Stimulated activated CD4-positive, alpha-beta T cell treated with anti-CD3 and anti-CD28 coated beads, Interleukin-4, amount 100 ng/mL, for 48 hours (primary cell): ENCODE measurements around the gene SCN10A.

Experiments
- DNase-seq, 2 donors: peaks; one replicate each; pipeline ENCODE4 v3.0.0-alpha.2; 2020; ENCODE audit warnings: low read depth in 2 of 2

Gene SCN10A

DNA sequence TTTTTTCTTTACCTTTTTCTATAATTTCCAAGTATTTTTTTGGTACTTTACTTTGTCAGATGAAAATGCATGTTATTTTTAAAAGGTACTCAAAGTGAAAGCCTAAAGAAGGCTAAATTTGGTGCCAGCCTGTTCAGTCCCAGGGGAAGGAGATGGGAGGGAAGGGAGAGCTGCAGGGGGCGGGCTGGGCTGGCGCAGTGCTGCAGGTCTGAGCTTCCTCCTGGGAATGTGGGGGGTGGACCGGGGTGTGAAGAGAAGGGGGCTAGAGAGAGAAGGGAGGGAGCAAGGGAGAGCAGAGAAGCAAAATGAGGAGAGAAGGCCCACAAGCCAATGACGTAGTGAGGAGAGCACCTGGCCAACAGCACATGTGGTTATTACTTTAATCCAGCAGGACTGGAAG, 95.6 kb downstream of the SCN10A start:
- no peak for DNase-seq

DNA sequence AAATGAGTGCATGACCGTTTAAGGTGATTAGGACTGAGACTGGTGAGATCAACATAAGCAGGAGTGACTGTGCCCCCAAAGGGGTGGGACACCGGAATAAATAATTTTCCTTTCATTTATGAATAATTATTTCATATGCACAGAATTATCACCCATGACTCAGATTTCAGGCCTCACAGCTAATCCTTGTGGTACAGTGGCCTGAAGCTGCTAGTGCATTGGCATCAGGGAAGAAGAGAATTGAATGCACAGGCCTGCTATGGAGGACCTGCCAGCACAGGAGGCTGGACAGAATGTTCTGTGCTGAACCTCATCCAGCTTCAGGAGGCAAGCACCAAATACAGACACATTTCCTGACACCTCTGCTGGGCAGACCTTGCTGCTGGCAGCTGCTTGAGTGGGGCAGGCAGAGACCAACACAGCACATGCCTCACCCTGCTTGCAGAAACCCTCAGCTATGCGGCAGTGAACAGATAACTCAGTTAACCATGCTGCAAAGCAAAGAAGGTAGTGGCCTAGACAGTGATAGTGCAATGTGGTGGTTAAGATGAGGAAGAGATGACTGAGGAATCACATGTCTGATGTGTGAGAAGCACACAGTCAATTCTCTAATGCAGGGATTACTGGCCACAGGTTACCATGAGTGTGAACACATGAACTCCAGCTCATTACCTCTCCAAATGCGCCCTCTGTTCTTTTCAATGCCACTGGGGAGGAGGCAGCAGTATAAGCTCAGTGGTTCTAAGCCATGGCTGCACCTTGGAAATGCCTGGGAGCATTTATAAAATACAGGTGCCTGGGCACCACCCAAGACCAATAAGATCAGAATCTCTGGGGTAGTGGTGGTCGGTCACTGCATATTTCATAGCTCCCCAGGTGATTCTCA, 98.4 kb downstream of the SCN10A start:
- DNase-seq, result no peak

DNA sequence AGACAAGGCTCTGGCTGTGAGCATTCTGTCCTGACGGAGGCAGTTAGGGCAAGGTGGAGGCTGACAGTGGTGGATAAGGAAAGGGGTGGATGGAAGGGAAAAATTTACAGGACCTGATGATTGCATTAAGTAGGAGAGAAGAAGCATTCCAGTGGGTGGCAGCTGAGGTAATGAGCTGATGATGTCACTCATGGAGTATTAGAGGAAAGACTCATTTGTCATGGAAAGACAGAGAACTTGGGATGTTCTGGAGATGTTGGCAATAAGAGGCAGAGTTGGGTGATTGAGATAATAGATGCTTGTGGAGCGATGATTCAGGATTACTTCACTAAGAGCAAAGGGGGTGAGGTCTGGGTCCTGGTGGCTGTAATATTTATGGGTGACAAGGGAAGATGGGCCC, 102.9 kb downstream of the SCN10A start:
- DNase-seq, result no peak

DNA sequence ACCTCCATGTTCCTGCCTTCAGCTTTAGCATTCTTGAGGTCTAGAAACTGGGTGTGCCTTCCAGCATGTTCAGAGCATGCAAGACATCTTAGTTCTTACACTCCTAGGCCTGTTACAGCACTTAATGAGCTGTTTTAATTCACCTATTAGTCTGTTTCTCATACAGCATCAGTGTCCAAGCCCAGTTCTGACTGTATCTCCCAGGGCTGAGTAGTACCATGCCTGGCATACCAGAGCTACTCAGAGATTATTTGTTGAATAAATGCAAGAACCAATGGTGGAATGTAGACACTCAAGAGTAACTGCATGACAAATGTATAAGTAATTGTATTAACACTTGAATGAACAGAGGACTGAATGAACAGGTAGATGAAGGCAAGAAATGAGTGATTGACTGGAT, 104.7 kb downstream of the SCN10A start:
- DNase-seq, result no peak

DNA sequence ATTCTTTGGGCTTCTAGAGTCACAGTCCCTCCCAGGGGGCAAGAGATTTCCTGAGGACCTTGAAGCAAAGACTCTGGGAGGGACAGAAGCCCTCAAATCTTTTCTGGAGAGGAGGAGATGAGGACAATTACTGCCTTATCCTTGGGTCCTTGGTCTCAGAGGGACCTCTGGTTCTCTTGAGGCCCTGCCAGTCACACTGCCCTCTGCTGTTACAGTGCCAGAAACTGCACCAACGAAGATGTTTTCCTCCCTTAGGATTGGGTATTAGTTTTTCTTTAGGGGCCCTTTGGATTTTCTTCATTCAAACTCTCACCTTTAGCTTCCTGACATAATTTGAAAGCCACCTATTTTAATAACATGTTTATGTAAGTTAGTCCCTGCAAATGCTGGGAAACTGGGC, 108.3 kb downstream of the SCN10A start:
- DNase-seq, result no peak

DNA sequence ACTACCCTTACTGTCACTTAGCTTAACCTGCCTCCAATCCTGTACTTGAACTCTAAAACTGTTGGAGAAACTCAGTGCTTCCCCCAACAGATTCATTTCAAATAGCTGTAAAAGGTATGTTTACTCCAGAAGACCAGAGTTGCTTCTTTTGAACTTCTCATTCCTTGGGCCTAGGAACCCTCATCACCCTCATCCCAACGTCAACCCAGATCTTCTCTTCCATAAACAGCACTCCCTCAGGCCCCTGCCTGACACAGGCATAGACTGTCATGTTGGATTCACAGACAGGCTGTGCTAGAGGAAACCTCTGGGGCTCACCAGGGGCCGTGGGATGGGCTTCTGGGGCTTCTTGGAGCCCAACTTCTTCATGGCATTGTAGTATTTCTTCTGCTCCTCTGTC, 109.1 kb downstream of the SCN10A start:
- no peak for DNase-seq

DNA sequence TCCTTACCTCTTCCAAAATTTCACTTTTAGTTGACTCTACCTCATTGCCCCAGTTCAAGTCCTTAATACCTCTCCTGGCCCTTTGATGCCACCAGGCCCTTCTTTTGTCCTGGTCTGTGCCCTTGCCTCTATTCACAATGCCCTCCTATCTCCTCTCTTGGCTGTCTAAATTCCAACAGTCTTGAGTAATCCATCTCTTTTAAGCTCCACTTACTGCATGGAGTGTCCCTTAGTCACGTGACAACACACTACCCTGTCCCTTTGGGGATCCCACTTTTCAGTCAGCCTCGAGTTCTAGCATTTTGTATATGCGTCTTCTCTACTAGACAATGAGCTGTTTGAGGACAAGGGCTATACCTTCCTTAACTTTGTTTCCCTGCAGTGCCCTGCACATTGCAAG, 113.8 kb downstream of the SCN10A start:
- no peak for DNase-seq

DNA sequence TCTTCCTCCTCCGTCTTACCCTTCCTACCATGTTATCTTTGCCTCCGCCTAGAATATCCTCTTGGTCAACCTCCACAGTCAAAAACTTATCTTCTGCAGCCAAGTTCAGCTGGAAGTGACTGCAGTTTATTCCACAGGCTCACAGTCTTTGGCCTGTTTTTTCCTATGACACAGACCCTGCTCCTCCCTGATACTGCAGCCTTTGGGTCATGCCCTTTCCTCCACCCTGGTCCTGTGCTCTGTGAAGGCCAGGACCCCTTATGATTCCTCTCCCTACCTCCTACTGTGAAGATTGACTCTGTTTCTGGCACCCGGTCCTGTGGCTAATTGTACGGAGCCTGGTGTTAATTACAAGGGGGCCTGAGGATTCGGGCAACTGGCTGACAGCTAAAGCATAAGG, 117.3 kb downstream of the SCN10A start:
- no peak for DNase-seq

DNA sequence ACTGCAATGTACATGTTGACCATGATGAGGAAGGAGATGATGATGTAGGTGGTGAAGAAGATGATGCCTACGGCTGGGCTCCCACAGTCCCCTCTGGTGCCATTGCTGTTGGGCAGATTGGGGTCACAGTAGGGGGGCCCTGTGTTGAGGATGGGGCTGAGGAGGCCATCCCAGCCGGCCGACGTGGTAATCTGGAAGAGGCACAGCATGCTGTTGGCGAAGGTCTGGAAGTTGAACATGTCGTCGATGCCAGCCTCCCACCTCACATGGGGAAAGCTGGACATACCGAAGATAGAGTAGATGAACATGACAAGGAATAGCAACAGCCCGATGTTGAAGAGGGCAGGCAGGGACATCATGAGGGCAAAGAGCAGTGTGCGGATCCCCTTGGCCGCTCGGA, 118.0 kb downstream of the SCN10A start:
- no peak for DNase-seq

DNA sequence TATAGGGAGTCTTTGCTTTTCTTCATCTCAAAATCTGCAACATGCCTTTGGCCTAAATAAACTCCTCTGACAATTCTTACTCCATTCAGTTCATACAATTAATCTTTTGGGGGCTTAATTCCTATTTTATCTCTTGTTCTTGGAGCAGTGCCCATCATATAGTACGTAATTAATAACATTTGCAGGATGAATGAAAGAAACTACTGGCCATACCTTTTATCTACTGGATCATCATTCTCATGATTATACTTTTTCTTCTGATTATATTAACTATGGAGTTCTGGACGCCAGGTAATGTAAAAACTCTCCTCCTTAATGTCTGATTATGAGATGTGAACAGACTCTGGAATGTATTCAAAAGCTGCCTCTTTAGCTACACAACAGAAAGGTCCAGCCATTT, 120.0 kb downstream of the SCN10A start:
- DNase-seq, result no peak

DNA sequence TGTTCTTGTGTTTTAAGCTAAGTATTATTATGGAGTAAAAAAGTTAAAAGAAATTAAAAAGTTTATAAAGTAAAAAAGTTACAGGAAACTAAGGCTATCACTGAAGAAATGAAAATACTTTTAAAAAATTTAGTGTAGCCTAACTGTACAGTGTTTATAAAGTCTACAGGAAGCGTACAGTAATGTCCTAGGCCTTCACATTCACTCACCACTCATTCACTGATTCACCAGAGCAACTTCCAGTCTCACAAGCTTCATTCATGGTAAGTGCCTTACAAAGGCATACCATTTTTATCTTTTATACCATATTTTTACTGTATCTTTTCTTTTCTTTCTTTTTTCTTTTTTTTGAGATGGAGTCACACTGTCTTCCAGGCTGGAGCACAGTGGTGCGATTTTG, 125.8 kb downstream of the SCN10A start:
- DNase-seq, result no peak

DNA sequence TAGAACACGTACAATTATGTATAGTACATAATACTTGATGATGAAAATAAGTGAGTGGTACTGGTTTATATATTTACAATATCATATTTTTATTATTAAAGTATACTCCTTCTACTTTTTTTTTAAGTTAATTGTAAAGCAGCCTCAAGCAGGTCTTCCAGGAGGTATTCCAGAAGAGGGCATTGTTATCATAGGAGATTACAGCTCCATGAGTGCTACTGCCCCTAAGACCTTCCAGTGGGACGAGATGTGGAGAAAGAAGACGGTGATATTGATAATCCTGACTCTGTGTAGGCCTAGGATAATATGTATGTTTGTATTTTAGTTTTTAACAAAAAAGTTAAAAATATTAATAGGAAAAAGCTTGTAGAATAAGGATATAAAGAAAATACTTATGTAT, 126.2 kb downstream of the SCN10A start:
- no peak for DNase-seq

DNA sequence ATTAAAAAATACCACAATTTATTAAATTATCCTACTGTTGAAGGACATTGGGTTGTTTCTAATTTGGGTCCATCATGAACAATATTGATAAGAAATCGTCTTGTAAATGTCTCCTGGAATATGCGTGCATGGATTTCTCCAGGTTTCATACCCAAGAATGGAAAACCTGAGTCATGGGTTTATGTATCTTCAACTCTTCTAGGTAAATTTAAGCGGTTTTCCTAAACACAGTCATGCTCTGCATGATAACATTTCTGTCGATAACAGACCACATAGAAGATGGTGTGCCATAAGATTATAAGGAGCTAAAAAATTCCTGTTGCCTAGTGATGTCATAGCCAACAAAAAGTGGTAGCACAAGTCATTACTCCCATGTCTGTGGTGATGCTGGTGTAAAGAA, 126.7 kb downstream of the SCN10A start:
- DNase-seq, result no peak

DNA sequence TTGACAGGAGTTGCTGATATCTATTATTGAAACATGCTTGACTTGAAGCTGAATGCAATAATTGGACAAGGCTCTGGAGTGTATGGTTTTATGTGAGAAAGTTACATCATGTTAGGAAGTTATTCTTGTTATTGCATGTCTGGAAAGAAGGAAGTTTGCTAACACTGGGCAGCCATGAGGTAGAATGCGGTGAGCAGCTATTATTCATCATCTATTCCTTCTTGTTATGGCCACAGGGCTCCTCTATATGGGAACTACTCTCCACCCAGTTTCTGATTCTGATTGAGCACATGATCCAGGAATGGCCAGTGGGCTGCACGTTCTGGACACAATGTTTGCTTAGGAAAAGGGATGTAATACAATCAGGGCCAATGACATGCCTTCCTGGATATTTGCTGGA, 128.7 kb downstream of the SCN10A start:
- DNase-seq, result no peak

DNA sequence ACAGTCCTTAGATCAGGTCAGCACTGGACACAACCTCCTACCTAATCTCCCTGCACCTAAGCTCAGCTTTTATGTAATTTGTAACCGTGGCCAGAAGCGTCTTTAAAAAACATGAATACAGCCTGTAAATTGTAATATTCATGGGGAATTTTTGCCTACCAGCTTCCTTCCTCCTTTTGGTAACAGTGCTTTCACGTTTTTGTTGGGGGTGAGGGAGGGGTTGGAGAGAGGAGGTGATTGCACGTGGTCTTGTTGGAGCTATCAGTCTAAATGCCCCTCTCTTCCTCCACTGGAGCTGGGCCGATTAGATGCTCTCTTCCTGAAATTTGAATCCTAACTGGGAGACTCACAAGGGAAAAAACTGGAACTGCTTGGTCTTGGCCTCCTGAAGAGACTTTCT, 131.5 kb downstream of the SCN10A start:
- DNase-seq, result no peak

DNA sequence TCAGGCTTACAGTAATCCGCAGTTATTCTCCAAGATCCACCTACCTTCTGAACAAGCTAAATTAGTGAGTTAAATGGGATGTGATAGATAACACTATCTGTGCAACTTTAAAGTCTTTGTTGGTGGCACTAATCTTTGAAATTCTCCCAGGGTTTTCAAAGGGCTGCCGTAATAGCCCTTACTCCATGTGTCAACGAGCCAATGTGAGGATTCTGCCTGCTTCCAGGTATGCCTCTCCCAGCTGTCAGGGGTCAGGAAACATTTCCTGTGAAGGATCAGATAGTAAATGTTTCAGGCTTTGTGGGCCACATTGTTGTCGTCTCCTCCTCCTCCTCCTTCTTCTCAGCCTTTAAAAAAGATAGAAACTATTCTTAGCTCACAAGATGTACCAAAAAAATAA, 146.3 kb downstream of the SCN10A start:
- DNase-seq, result no peak

DNA sequence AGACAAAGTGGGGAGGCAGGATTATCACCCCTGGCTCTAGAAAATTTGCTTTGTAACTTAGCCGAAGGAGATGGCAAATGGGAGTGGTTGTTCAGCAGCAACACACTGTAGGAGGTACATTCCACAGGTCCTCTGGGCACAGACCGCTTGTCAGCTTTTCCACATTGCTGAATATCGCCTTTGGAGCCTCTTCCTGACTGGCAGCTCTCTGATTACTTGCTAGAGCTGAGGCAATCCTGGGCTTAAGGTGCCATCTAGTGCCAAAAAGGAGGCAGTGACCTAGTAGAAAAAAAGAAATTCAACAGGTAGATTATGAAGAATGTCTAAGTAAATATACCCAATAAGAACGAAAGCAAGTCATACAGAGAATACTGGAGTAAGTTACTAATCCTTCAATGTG, 153.5 kb downstream of the SCN10A start:
- DNase-seq, result no peak

DNA sequence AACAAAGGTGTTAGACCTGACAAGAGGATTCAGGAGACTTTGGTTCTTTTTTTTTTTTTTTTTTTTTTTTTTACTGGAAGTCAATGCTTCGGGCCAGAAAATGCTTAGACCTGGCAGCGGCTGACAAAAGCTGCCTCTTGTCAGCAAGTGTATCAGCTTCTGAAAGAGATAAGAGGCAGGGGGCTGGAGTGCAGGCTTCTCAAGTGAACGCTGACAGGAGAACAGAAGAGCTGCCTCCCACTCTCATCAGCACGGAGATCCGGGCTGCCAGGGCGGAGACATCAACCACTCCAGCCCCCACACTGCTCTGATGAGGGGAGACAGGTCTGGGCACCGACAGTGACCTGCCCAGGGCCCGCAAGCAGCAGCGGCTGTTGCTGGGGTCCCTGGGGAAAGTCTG, 157.2 kb downstream of the SCN10A start:
- DNase-seq, result no peak

DNA sequence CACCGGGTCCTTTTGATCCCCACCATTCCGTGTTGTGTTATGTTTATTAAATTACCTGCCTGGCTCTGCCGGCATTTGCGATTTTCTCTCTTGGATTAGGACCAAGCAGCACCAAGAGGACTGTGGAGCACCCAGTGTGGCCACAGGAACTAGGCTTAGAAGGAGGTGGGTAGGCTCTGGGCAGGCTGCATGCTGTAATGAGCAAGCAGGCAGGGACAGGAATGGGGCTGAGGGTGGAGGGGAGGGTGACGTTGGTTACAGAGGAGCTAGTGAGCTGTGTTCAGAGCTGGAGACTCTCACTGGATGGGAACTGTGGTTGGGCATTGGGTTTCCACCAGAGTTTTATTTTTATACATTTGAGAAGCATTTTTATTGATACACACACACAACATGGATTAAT, 158.6 kb downstream of the SCN10A start:
- no peak for DNase-seq

DNA sequence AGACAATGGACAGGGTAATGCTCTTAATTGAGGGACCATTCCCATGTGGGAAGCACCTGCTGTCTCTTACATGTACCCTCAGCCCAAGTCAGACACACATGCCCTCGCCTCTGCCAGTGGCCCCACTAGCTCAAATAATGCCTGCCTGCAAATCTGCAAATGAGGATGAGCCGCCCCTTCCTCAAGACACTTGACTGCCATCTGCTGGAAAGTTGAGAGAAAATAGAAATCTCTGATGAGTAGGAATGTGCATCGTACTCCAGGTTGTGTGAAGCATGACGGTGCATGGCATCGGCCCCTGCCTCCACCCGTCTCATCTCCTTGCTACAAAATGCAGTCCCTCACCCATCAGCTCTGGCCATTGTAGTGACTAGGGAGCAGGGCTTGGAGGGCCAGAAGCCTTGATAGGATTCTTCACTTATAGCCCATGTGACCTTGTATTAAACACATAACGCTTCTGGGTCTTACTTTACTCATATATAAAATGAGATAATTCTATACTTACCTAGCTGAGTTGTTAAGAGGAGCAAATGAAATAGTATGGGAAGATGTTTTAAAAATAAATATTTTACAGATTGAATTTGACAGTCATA, 160.2 kb downstream of the SCN10A start:
- no peak for DNase-seq

DNA sequence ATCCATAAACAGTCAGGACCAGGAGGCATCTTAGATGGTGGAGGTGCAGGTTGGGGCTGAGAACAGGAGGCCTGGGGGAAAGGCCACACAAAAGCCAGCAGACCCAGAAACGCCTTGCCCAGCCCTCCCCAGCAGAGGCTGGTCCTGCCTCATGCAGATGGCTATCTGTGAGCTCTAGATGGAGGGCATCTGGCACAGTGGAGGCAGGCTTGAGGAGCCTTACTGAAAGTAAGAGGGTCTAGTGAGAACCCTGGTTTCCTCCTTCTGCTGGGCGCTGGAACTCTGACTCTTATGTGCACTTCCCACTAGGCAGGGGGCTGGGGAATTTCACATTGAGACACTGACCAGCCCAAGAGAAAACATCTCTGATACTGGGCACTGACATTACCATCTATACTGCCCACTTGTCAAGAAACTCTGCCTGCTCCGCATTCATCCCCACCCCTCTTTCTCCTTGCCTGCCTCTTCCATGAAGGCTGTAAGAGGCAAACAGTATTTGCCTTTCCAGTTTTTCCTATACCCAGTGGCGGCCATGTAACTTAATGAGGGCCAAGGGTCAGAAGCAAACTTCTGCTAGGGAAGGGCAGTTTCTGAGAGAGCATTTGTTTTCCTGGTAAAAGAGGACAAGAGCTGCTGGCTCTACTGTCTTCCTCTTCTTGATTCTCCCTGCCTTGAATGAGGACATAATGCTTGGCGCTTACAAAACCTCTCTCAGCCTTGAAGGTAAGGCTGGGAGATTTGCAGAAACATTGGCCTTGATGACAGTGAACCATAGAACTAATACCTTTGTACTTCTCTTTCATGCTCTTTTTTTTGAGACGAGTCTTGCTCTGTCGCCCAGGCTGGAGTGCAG, 162.1 kb downstream of the SCN10A start:
- no peak for DNase-seq

DNA sequence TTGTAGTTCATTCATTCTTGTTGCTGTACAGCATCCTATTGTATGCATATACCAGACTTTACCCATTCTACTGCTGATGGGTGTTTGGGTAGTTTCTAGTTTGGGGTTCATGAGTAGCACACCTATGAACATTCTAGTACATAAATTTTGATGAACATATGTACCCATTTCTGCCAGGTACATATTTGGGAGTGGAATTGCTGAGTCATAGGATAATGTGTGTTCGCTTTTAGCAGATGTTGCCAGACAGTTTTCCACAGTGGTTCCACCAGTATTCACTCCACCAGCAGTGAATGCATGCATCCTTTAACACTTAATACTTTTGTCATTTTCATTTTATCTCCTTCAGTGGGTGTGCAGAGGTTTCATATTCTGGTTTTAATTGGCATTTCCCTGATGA, 163.1 kb downstream of the SCN10A start:
- no peak for DNase-seq
